EL (cell line): ENCODE data around the gene TIMELESS.
"Not testable (repeated sequence)": the region's sequence is repeated elsewhere in the genome, so short reads cannot be mapped to it uniquely, and the experiment has no call there.

Source experiments
- DNase-seq: peaks from one replicate; pipeline ENCODE4 v3.0.0-alpha.2; 2016

TIMELESS gene

GRCh38 chr12:56468216-56469006 lies 19.2 kb upstream of the TIMELESS start, which contains the start of gene SPRYD4:
Gene SPRYD4 (plus strand): TSS chr12:56468578. CDS start chr12:56468592, 14 bp downstream.
- DNase-seq, result peak; percentile 90

DNA sequence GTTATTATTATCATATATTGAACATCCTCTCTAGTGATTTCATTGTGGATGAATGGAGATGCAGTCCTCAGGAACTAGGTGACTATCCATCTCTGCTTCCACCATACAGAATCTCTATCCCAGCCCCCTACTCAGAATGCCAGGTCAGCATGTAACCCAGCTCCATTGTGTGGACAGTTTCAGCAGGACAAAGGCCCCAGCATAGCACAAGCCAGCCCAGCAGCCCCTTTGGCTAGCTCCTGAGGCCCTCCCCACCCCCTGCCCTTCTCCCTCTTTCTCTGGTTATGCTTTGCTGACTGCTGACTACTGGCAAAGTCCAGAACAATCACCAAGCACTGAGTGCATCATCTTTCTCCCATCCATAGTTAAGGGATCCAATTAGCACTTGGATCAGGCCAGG lies 13.3 kb upstream of the TIMELESS start:
- no peak for DNase-seq

DNA sequence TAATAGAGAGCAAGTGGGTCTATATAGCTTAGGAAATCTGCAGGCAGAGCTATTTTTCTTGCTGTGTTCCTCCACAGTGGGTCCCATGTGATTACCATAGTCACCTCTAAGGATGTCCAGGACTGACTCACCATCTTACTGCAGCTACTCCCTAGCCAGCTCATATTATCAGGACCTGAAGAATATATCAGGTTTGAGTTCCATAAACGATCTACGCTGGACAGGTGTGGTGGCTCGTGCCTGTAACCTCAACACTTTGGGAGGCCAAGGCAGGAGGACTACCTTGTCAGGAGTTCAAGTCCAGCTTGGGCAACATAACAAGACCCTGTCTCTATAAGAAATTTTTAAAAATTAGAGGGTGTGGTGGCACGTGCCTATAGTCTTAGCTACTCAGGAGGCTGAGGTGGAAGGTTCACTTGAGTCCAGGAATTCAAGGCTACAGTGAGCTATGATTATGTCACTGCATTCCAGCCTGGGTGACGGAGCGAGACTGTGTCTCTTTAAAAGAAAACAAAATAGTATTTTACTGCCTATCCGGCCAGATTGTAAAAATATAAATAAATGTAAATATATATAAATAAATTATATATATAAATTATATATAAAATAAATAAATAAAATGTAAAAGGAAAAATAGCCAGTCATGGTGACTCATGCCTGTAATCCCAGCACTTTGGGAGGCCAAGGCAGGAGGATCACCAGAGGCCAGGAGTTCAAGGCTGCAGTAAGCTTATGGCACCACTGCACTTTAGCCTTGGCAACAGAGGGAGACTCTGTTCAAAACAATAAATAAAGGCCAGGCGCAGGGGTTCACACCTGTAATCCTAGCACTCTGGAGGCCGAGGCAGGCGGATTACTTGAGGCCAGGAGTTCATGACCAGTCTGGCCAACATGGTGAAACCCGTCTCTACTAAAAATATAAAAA lies 12.3 kb upstream of the TIMELESS start:
- DNase-seq, result peak; percentile 46

DNA sequence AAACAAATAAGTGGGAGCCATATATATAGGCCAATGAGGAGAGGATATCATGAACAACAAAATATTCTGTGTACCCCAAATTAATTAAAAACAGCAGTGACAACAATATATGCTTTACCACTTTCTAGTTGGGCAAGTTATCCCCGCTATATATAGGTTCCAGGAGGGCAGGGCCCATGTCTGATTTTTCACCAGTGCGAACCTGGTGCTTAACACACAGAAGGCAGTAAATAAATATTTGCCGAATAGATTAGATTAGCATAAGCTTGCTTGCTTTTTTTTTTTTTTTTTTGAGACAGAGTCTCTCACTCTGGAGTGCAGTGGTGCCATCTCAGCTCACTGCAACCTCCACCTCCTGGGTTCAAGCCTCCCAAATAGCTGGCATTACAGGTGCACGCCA lies 8.6 kb upstream of the TIMELESS start:
- DNase-seq, result no peak

- DNase-seq, result no peak
These were observed 5.3 kb upstream of the TIMELESS start, which contains the start of gene MIP for GRCh38 chr12:56454557-56454956. Gene MIP (minus strand): TSS chr12:56454657. CDS start chr12:56454613, 44 bp downstream.

DNA sequence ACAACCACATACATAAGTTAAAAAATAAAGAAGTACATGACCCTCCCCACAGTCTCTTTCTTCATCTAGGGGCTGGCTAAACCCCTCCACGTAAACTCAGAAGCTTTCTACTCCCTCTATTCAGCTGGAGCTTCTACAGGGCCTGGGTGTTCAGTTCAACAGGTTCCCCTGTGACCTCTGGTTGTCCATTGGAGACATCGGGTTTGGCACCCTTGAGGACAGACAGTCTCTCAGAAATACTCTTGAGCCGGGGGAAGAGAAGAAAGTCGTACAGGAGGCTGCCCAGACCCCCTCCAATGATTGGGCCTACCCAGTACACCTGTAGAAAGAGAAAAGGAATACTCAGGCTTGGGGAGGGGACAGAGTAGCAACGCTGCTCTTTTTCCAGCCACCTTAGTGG lies 1.9 kb upstream of the TIMELESS start:
- no peak for DNase-seq

- DNase-seq, result no peak
These were observed 1.0 kb upstream of the TIMELESS start for GRCh38 chr12:56450241-56450640.

DNA sequence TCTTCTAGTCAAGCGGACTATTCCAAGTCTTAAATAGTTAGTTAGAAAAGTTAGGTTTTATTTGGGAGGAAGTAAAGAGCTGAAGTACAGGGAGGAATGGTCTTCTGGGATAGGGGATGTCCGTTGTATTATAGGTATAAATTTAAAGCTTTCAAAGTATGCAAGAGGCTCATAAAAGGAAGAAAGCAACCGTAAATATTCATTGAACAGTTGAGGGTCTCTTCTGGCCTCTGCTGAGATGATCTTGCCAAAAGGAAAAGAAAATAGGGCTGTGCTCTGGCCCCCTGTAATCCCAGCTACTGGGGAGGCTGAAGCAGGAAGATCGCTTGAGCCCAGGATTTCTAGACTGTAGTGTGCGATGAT lies 377 bp upstream of the TIMELESS start:
- no peak for DNase-seq

DNA sequence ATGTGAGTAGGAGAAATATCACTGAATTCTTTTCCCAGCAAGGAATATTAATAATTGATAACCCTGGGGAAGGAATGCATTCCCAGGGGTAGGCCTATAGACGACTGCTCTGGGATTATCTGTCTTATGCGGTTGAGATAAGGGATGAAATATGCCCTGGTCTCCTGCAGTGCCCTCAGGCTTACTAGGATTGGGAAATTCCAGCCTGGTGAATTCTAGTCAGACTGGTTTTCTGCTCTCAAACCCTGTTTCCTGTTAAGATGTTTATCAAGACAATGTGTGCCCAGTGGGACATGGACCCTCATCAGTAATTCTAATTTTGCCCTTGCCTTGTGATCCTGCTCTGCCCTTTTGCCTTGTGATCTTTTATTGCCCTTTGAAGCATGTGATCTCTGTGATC lies 6.0 kb downstream of the TIMELESS start:
- DNase-seq, result not testable (repeated sequence)

GRCh38 chr12:56437430-56438176 lies 11.6 kb downstream of the TIMELESS start:
- no peak for DNase-seq

DNA sequence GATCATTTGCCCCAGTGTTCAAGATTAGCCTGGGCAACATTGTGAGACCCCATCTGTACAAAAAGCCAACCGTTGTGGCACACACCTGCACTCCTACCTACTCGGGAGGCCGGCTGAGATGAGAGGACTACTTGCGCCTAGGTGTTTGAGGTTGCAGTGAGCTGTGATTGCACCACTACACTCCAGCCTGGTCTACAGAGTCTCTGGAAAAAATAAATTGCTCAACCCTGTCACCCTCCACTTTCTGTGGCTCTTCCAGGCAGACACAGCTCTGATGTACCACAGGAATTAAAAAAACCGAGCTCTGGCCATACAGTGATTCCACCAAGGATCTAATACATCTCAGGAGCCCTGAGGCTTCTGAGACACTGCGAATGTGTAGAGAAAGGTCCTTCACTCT lies 14.4 kb downstream of the TIMELESS start:
- DNase-seq, result no peak

GRCh38 chr12:56431850-56432249 lies 17.4 kb downstream of the TIMELESS start:
- no peak for DNase-seq

GRCh38 chr12:56431288-56431687 lies 17.9 kb downstream of the TIMELESS start:
- DNase-seq, result no peak

GRCh38 chr12:56425940-56426438 lies 23.2 kb downstream of the TIMELESS start:
- DNase-seq, result no peak

DNA sequence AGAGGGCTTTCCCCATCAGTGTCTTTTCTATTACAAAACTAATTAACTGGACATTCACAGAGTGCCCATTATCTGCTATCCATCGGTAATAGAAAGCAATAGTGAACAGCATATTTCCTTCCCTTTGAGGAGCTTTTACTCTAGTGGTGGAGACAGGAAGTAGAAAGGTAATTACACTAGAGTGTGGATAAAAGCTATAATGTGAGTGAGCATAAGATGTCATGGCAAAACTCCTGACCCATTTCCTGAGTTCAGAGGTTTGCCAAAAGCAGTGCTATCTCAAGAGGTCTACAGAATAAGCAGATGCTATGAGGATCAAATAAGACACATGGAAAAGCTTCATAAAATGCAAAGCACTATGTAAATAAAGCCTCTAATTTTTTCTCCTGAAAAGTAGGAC lies 24.0 kb downstream of the TIMELESS start:
- DNase-seq, result no peak

GRCh38 chr12:56420411-56420810 lies 28.8 kb downstream of the TIMELESS start:
- DNase-seq, result no peak

DNA sequence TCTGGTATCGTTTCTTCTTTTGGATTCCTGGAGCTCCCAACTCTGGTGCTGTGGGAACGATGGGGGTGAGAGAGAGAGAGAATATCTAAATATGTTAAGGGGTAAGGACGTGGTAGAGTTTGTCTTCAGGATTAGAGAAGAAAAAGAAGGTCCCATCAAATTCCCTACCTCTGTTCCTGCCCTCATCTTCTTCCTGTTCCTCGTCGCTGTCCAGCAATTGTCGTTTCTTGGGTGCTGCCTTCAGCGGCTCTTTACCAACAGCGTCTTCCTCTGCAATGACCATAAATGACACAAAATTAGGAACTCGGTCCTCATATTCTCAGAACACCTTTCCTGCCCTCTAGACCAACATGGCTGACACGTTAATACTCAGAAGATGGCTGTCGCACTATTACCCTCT lies 31.5 kb downstream of the TIMELESS start:
- no peak for DNase-seq

GRCh38 chr12:56414401-56414800 lies 34.8 kb downstream of the TIMELESS start:
- no peak for DNase-seq

GRCh38 chr12:56413392-56413791 lies 35.8 kb downstream of the TIMELESS start:
- DNase-seq, result no peak

DNA sequence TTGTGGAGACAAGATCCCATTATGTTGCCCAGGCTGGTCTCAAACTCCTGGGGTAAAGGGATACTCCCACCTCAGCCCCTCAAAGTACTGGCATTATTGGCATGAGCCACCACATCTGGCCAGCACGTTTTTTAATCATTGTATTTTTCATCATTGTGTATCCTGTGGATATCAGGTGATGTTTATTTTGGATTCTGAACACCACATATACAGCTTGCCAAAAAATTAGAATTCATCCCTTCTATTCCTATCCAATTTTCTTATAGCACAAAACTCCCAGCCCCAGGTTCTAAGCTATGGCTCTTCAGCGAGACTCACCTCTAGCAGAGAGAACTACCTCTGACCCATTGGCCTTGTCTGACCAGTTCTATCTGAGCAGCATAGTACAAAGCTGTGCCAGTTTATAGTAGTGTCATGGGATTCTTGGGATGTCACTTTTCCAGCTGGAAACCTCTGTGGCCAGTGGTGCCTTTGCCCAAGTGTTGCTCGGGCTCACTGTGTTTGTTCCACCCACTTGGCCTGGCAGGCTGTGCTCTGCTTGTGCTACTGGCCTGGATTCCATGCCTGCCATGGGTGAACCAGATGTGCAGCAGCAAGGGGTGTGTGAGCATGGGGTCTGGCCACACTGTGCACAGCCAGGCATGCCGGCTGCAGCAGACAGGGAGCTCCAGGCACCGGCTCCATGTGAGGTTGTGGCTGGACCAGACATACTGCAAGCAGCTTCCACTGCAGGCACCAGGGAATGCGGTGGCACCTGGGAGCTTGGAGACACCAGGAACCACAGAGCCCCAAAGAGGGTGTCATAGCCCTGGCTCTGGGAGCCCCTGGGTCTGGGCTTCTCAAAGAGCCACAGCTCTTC lies 37.2 kb downstream of the TIMELESS start:
- DNase-seq, result no peak

- no peak for DNase-seq
These were observed 38.5 kb downstream of the TIMELESS start for GRCh38 chr12:56410768-56411167.
